Measurements from ENCODE around the gene UBD. TPM values are rescaled to one million over a fixed set of nuclear protein-coding genes. Genes with fewer than 3 reads are reported as not detected.

The UBD gene
- total RNA-seq, 4 donors from 2014 or later: 0.36 TPM; not detected in 3

GRCh38 chr6:29590218-29590808 lies 30.8 kb upstream of the UBD start:
- TF ChIP-seq POLR2A (IDR thresholded peaks at IDR 0.05) (no peak), CTCF (IDR thresholded peaks at IDR 0.05) (no peak)
- 68 to 86% methylated on average over 4 of the region's 4 CpGs for WGBS, 2 donors
- H3K4me3 ChIP-seq (ENCODE audit: low read depth, poor library complexity, severe bottlenecking): no peak overlapping the region
- intact Hi-C loops (cut with DNase I; ENCODE audit: low total_unique reads): no loop called here
- DNase-seq (ENCODE audit: low spot score in 2 of 2): no peak

- TF ChIP-seq POLR2A (IDR thresholded peaks at IDR 0.05) (no peak), CTCF (IDR thresholded peaks at IDR 0.05) (peak in 1 of 3 donors; percentile 85)
- 3 to 4% methylated on average over 3 of the region's 3 CpGs for WGBS, 2 donors
- intact Hi-C loops (cut with DNase I; ENCODE audit: low total_unique reads): loop anchor here (10.0 kb wide), 1 partner anchor 915 kb away; no protein-coding TSS in a partner anchor
- peak in 1 of 2 donors; percentile 50 for DNase-seq (ENCODE audit: low spot score in 2 of 2)
- H3K4me3 ChIP-seq (ENCODE audit: low read depth, poor library complexity, severe bottlenecking): no peak overlapping the region
Observed at GRCh38 chr6:29589423-29590048, 30.0 kb upstream of the UBD start.

- DNase-seq (ENCODE audit: low spot score in 2 of 2): no peak
- H3K4me3 ChIP-seq (ENCODE audit: low read depth, poor library complexity, severe bottlenecking): no peak within 1 kb of the TSS
- intact Hi-C loops (cut with DNase I; ENCODE audit: low total_unique reads): loop anchor here (10.0 kb wide), 1 partner anchor 910 kb away; no protein-coding TSS in a partner anchor
- TF ChIP-seq POLR2A (IDR thresholded peaks at IDR 0.05) (no peak), CTCF (IDR thresholded peaks at IDR 0.05) (no peak)
Observed at GRCh38 chr6:29584821-29585220, 25.3 kb upstream of the UBD start, which contains the start of gene OR2H2. OR2H2 (plus strand) TSS chr6:29585121; CDS start chr6:29587945, 2,824 bp downstream.

GRCh38 chr6:29577544-29577943 lies 18.0 kb upstream of the UBD start:
- WGBS, 2 donors: 64 to 68% methylated on average over 7 of the region's 7 CpGs

GRCh38 chr6:29576056-29576455 lies 16.5 kb upstream of the UBD start:
- TF ChIP-seq CTCF (IDR thresholded peaks at IDR 0.05) (no peak), POLR2A (IDR thresholded peaks at IDR 0.05) (no peak)
- no peak for DNase-seq (ENCODE audit: low spot score in 2 of 2)
- H3K4me3 ChIP-seq (ENCODE audit: low read depth, poor library complexity, severe bottlenecking): no peak overlapping the region
- intact Hi-C loops (cut with DNase I; ENCODE audit: low total_unique reads): no loop called here

More at GRCh38 chr6:29577544-29577943, 18.0 kb upstream of the UBD start:
- H3K4me3 ChIP-seq (ENCODE audit: low read depth, poor library complexity, severe bottlenecking): no peak overlapping the region
- TF ChIP-seq POLR2A (IDR thresholded peaks at IDR 0.05): no peak
- no peak for TF ChIP-seq CTCF (IDR thresholded peaks at IDR 0.05)
- no peak for DNase-seq (ENCODE audit: low spot score in 2 of 2)
- intact Hi-C loops (cut with DNase I; ENCODE audit: low total_unique reads): no loop called here

Data from lower leg skin (tissue), 4 donors.